GM12878 (cell line): ENCODE data around the gene LIG4. TPM values are rescaled to one million over a fixed set of nuclear protein-coding genes. Genes with fewer than 3 reads are reported as not detected.

Experiments used
- ATF7 ChIP-seq: fragments of 450-650 bp; IDR thresholded peaks from 2 replicates; pipeline ENCODE4 v1.6.1; 2016; ENCODE audit warnings: low read depth, mild to moderate bottlenecking
- BCL11A ChIP-seq: IDR thresholded peaks from 2 replicates; pipeline ENCODE4 v1.6.1; 2011; ENCODE audit warnings: low read depth, low read length
- CEBPB ChIP-seq, 2 experiments: fragments of 150-350 bp in 1 of 2; IDR thresholded peaks; 2 replicates each; pipeline ENCODE4 v1.6.1; 2012 to 2014; ENCODE audit warnings: low read depth in 2 of 2, low read length in 2 of 2, borderline replicate concordance in 1 of 2, inconsistent platforms in 1 of 2
- CHD1 ChIP-seq: IDR thresholded peaks from 2 replicates; pipeline ENCODE4 v1.6.1; 2012; ENCODE audit warnings: low read depth, low read length, improper control_type of control experiment
- DPF2 ChIP-seq: fragments of 450-650 bp; IDR thresholded peaks from 2 replicates; pipeline ENCODE4 v1.6.1; 2017; ENCODE audit warnings: mild to moderate bottlenecking
- EP300 ChIP-seq, 2 experiments: fragments of 150-350 bp in 1 of 2; IDR thresholded peaks; 2 replicates each; pipeline ENCODE4 v1.6.1; 2011 to 2012; ENCODE audit warnings: low read depth in 2 of 2, low read length in 2 of 2, borderline replicate concordance in 1 of 2, improper control_type of control experiment in 1 of 2, inconsistent platforms in 1 of 2; ENCODE audit not compliant: control insufficient read depth in 1 of 2
- FOXM1 ChIP-seq: IDR thresholded peaks from 2 replicates; pipeline ENCODE4 v1.6.1; 2012; ENCODE audit warnings: low read depth, mild to moderate bottlenecking, inconsistent platforms, low read length, moderate library complexity
- HDGF ChIP-seq: fragments of 450-650 bp; IDR thresholded peaks from 2 replicates; pipeline ENCODE4 v1.6.1; 2016; ENCODE audit warnings: antibody characterized with exemption
- MYB ChIP-seq: fragments of 150-350 bp; IDR thresholded peaks from 2 replicates; pipeline ENCODE4 v1.6.1; 2014; ENCODE audit warnings: mild to moderate bottlenecking, low read depth, low read length, borderline replicate concordance
- NR2C2 ChIP-seq: IDR thresholded peaks from 2 replicates; pipeline ENCODE4 v1.6.1; 2011; ENCODE audit warnings: borderline replicate concordance, low read depth; ENCODE audit not compliant: control insufficient read depth, insufficient read length
- RBBP5 ChIP-seq: fragments of 200-600 bp; sonication (generic); conservative IDR thresholded peaks from 2 replicates; pipeline ENCODE4 v1.6.1; 2016
- SIN3A ChIP-seq: IDR thresholded peaks from 2 replicates; pipeline ENCODE4 v1.6.1; 2012; ENCODE audit warnings: low read depth, low read length, improper control_type of control experiment
- SUZ12 ChIP-seq: fragments of 200-600 bp; sonication (generic); IDR thresholded peaks from one replicate; pipeline ENCODE4 v1.6.1; 2018; ENCODE audit warnings: antibody characterized with exemption, mild to moderate bottlenecking; ENCODE audit not compliant: unreplicated experiment
- TCF3 ChIP-seq: IDR thresholded peaks from 2 replicates; pipeline ENCODE4 v1.6.1; 2012; ENCODE audit warnings: low read depth, mild to moderate bottlenecking, low read length, borderline replicate concordance; ENCODE audit not compliant: insufficient read depth
- ZNF622 ChIP-seq: fragments of 450-650 bp; IDR thresholded peaks from 2 replicates; pipeline ENCODE4 v1.6.1; 2017; ENCODE audit warnings: mild to moderate bottlenecking, inconsistent platforms
- ZZZ3 ChIP-seq: IDR thresholded peaks from 2 replicates; pipeline ENCODE4 v1.6.1; 2011; ENCODE audit warnings: low read depth; ENCODE audit not compliant: control insufficient read depth, insufficient read length
- polyA plus RNA-seq, 11 experiments: library from polyadenylated mRNA; depleted of rRNA in 4 of 11; unstranded in 6 of 11; stranded (reverse) in 5 of 11; fragments of >200 nt; fragmentation: Nextera tagmentation in 4 of 11; fragmentation: Illumina TruSeq in 1 of 11; extraction: Ambion mirVana in 4 of 11; extraction: Trizol in 1 of 11; gene quantifications; 1 replicate in 1 of 11; 2 replicates in 10 of 11; pipeline versions ENCODE4 v1.2.1 to v1.2.3, GENCODE V29; 2011 to 2016; ENCODE audit warnings: inconsistent platforms in 2 of 11, missing spikeins in 2 of 11, low read depth in 1 of 11
- total RNA-seq, 4 experiments: library from RNA; depleted of rRNA in 3 of 4; stranded (reverse); fragments of >200 nt in 3 of 4; fragmentation: Illumina TruSeq in 1 of 4; extraction: Trizol in 1 of 4; gene quantifications; 2 replicates each; pipeline versions ENCODE4 v1.2.1 to v1.2.3, GENCODE V29; 2013 to 2021
- TF ChIP-seq, protein P1 (sequence below): fragments of 450-650 bp; IDR thresholded peaks from 2 replicates; pipeline ENCODE4 v1.6.1; 2017; ENCODE audit warnings: borderline replicate concordance
- TF ChIP-seq, protein P2 (sequence below): fragments of 450-650 bp; IDR thresholded peaks from 2 replicates; pipeline ENCODE4 v1.6.1; 2014; ENCODE audit warnings: mild to moderate bottlenecking
- TF ChIP-seq, protein P3 (sequence below): IDR thresholded peaks from 2 replicates; pipeline ENCODE4 v1.6.1; 2011; ENCODE audit warnings: low read depth, mild to moderate bottlenecking, low read length, moderate library complexity, borderline replicate concordance; ENCODE audit errors: extremely low read depth
- TF ChIP-seq, protein P4 (sequence below): fragments of 450-650 bp; IDR thresholded peaks from 2 replicates; pipeline ENCODE4 v1.6.1; 2017; ENCODE audit warnings: mild to moderate bottlenecking, low read depth, inconsistent platforms; ENCODE audit not compliant: poor library complexity, severe bottlenecking
- TF ChIP-seq, protein P5 (sequence below): fragments of 450-650 bp; IDR thresholded peaks from 2 replicates; pipeline ENCODE4 v1.6.1; 2018; ENCODE audit warnings: mild to moderate bottlenecking, low read depth, moderate library complexity; ENCODE audit not compliant: partially characterized antibody

LIG4 gene
- total and polyA plus RNA-seq, 10 of the 15 experiments (the other 5 are each of a cell fraction or from before 2014, with no cell fraction given), result 2.3 to 15.0 (median 8.5) TPM

DNA sequence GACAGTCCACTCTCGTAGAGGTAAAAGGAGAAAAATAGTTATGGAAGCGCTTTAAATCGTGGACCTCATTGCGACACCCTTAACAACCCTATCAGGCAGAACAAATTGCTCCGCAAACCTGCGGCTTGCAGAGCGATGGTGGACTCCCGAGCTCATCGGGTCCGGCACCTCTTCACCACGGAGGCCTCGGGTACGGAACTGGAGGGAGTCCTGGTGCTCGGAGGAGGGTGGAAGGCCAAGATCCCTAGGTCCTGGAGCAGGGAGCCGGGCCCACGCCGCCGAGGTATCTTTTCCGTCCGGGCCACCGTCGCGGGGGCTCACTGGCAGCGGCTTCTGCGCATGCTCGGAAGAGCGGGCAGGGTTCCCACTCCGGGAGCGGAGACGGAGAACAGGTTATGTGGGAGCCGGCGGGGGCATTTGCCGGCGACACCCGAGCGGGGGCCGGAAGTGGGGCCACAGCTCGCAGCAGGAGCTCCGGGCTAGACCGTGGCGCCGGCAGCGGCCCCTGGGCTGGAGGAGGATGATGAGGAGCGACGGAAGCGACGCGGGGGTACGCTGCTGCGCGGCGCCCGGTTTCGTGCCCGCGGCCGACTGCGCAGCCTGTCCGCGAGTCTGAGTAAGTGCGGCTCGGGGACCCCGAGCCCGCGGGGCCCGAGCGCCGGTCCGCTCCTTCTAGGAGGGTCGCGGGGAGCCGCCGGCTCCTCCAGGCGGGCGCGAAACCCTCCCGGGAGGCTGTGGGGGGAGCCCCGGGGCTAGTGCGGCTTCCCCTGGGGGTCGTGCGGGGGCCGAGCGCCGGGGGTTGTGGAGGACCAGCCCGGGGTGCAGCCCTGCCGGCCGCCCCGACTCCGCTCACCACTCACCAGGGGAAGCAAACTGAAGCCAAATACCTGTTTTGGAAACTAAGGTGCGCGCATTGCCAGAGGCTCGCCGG lies 3.0 kb upstream of the LIG4 start, which contains the start of gene ABHD13 (continued):
- TF ChIP-seq, protein P1, sequence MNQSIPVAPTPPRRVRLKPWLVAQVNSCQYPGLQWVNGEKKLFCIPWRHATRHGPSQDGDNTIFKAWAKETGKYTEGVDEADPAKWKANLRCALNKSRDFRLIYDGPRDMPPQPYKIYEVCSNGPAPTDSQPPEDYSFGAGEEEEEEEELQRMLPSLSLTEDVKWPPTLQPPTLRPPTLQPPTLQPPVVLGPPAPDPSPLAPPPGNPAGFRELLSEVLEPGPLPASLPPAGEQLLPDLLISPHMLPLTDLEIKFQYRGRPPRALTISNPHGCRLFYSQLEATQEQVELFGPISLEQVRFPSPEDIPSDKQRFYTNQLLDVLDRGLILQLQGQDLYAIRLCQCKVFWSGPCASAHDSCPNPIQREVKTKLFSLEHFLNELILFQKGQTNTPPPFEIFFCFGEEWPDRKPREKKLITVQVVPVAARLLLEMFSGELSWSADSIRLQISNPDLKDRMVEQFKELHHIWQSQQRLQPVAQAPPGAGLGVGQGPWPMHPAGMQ, result no peak
- no peak for TF ChIP-seq ZNF622
- TF ChIP-seq, protein P2, sequence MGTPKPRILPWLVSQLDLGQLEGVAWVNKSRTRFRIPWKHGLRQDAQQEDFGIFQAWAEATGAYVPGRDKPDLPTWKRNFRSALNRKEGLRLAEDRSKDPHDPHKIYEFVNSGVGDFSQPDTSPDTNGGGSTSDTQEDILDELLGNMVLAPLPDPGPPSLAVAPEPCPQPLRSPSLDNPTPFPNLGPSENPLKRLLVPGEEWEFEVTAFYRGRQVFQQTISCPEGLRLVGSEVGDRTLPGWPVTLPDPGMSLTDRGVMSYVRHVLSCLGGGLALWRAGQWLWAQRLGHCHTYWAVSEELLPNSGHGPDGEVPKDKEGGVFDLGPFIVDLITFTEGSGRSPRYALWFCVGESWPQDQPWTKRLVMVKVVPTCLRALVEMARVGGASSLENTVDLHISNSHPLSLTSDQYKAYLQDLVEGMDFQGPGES, result no peak
- TF ChIP-seq EP300 (IDR thresholded peaks at IDR 0.05; ENCODE audit: borderline replicate concordance in 1 of 2, control insufficient read depth in 1 of 2, low read depth in 2 of 2, low read length in 2 of 2), result peak in 1 of 2 experiments; percentile 26; a peak in 1 of 4 replicates
- TF ChIP-seq NR2C2, result no peak
- TF ChIP-seq BCL11A, result no peak
- peak; percentile 7; the same call in 1 of the 2 replicates for TF ChIP-seq CHD1
- TF ChIP-seq MYB, result no peak
- no peak for TF ChIP-seq FOXM1
- TF ChIP-seq SIN3A, result 0 out of 2 replicates have a peak, but pooled peaks have one; percentile 35
- peak; percentile 49 for TF ChIP-seq DPF2
- TF ChIP-seq, protein P3, sequence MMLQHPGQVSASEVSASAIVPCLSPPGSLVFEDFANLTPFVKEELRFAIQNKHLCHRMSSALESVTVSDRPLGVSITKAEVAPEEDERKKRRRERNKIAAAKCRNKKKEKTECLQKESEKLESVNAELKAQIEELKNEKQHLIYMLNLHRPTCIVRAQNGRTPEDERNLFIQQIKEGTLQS, result no peak
- TF ChIP-seq, protein P4, sequence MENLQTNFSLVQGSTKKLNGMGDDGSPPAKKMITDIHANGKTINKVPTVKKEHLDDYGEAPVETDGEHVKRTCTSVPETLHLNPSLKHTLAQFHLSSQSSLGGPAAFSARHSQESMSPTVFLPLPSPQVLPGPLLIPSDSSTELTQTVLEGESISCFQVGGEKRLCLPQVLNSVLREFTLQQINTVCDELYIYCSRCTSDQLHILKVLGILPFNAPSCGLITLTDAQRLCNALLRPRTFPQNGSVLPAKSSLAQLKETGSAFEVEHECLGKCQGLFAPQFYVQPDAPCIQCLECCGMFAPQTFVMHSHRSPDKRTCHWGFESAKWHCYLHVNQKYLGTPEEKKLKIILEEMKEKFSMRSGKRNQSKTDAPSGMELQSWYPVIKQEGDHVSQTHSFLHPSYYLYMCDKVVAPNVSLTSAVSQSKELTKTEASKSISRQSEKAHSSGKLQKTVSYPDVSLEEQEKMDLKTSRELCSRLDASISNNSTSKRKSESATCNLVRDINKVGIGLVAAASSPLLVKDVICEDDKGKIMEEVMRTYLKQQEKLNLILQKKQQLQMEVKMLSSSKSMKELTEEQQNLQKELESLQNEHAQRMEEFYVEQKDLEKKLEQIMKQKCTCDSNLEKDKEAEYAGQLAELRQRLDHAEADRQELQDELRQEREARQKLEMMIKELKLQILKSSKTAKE, result no peak
- TF ChIP-seq, protein P5, sequence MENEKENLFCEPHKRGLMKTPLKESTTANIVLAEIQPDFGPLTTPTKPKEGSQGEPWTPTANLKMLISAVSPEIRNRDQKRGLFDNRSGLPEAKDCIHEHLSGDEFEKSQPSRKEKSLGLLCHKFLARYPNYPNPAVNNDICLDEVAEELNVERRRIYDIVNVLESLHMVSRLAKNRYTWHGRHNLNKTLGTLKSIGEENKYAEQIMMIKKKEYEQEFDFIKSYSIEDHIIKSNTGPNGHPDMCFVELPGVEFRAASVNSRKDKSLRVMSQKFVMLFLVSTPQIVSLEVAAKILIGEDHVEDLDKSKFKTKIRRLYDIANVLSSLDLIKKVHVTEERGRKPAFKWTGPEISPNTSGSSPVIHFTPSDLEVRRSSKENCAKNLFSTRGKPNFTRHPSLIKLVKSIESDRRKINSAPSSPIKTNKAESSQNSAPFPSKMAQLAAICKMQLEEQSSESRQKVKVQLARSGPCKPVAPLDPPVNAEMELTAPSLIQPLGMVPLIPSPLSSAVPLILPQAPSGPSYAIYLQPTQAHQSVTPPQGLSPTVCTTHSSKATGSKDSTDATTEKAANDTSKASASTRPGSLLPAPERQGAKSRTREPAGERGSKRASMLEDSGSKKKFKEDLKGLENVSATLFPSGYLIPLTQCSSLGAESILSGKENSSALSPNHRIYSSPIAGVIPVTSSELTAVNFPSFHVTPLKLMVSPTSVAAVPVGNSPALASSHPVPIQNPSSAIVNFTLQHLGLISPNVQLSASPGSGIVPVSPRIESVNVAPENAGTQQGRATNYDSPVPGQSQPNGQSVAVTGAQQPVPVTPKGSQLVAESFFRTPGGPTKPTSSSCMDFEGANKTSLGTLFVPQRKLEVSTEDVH, result no peak
- peak; percentile 49; the same call in 1 of the 2 replicates for TF ChIP-seq ATF7
- no peak for TF ChIP-seq RBBP5
- no peak for TF ChIP-seq ZZZ3
- peak in 1 of 2 experiments; percentile 63; a peak in 1 of 4 replicates for TF ChIP-seq CEBPB (IDR thresholded peaks at IDR 0.05; ENCODE audit: borderline replicate concordance in 1 of 2, low read depth in 2 of 2, low read length in 2 of 2)
- TF ChIP-seq SUZ12, result no peak
- TF ChIP-seq HDGF, result peak; percentile 54; the same call in 1 of the 2 replicates
- TF ChIP-seq TCF3, result 0 out of 2 replicates have a peak, but pooled peaks have one; percentile 47
